Measurements from ENCODE around the gene MPLKIP. TPM values are rescaled to one million over a fixed set of nuclear protein-coding genes. Genes with fewer than 3 reads are reported as not detected.
A peak's percentile ranks its signal among the peaks of the same experiment; 100 is the strongest.
"Not testable (repeated sequence)": the region's sequence is repeated elsewhere in the genome, so short reads cannot be mapped to it uniquely, and the experiment has no call there.

MPLKIP gene
- 10 to 100 TPM; 33.5 to 45.6 (median 40.9) TPM for polyA plus RNA-seq (ENCODE audit: insufficient read depth in 1 of 5, insufficient read length in 5 of 5, low replicate concordance in 1 of 5)
- long read RNA-seq, donor 1, full-length matches to known transcripts = 65 of 65 reads
- long read RNA-seq, donor 1, partial matches to known transcripts = 0 of 65 reads
- long read RNA-seq, donor 1, other reads (novel, unspliced or antisense) = 0 of 65 reads
- long read RNA-seq, donor 2, full-length matches to known transcripts = 21 of 21 reads
- long read RNA-seq, donor 2, partial matches to known transcripts = 0 of 21 reads
- long read RNA-seq, donor 2, other reads (novel, unspliced or antisense) = 0 of 21 reads
- long read RNA-seq, donor 3, full-length matches to known transcripts = 39 of 39 reads
- long read RNA-seq, donor 3, partial matches to known transcripts = 0 of 39 reads
- long read RNA-seq, donor 3, other reads (novel, unspliced or antisense) = 0 of 39 reads
- long read RNA-seq, donor 4, full-length matches to known transcripts = 14 of 14 reads
- long read RNA-seq, donor 4, partial matches to known transcripts = 0 of 14 reads
- long read RNA-seq, donor 4, other reads (novel, unspliced or antisense) = 0 of 14 reads
- long read RNA-seq, donor 5, full-length matches to known transcripts = 58 of 58 reads
- long read RNA-seq, donor 5, partial matches to known transcripts = 0 of 58 reads
- long read RNA-seq, donor 5, other reads (novel, unspliced or antisense) = 0 of 58 reads
- long read RNA-seq, donor 6, full-length matches to known transcripts = 60 of 60 reads
- long read RNA-seq, donor 6, partial matches to known transcripts = 0 of 60 reads
- long read RNA-seq, donor 6, other reads (novel, unspliced or antisense) = 0 of 60 reads
- long read RNA-seq, donor 7, full-length matches to known transcripts = 35 of 35 reads
- long read RNA-seq, donor 7, partial matches to known transcripts = 0 of 35 reads
- long read RNA-seq, donor 7, other reads (novel, unspliced or antisense) = 0 of 35 reads
- long read RNA-seq, donor 8, full-length matches to known transcripts = 27 of 27 reads
- long read RNA-seq, donor 8, partial matches to known transcripts = 0 of 27 reads
- long read RNA-seq, donor 8, other reads (novel, unspliced or antisense) = 0 of 27 reads

- DNase-seq = peak; percentile 92 to 93
These were observed at the start of gene MPLKIP, which contains the start of gene SUGCT for GRCh38 chr7:40134428-40135316. TSS of gene MPLKIP (minus strand) at chr7:40134622. CDS start at chr7:40134567, 55 bp downstream. TSS of gene SUGCT (plus strand) at chr7:40135005.

GRCh38 chr7:40182452-40182851, 48.0 kb upstream of the MPLKIP start:
- no peak for DNase-seq

- DNase-seq = no peak
These were observed 42.6 kb upstream of the MPLKIP start for GRCh38 chr7:40177071-40177470.

- DNase-seq = no peak
These were observed 41.5 kb upstream of the MPLKIP start for GRCh38 chr7:40175725-40176510.

GRCh38 chr7:40175256-40175655, 40.8 kb upstream of the MPLKIP start:
- not testable (repeated sequence) for DNase-seq

- not testable (repeated sequence) for DNase-seq
These were observed 38.7 kb upstream of the MPLKIP start for GRCh38 chr7:40173121-40173520.

GRCh38 chr7:40168266-40168665, 33.8 kb upstream of the MPLKIP start:
- not testable (repeated sequence) for DNase-seq

- DNase-seq = no peak
These were observed 32.9 kb upstream of the MPLKIP start for GRCh38 chr7:40167291-40167690.

GRCh38 chr7:40165216-40165615, 30.8 kb upstream of the MPLKIP start:
- no peak for DNase-seq

GRCh38 chr7:40162516-40162915, 28.1 kb upstream of the MPLKIP start:
- no peak for DNase-seq

- no peak for DNase-seq
These were observed 22.6 kb upstream of the MPLKIP start for GRCh38 chr7:40156988-40157387.

- no peak for DNase-seq
These were observed 17.1 kb upstream of the MPLKIP start for GRCh38 chr7:40151504-40151903.

GRCh38 chr7:40148671-40149070, 14.2 kb upstream of the MPLKIP start:
- DNase-seq = no peak

- DNase-seq = not testable (repeated sequence)
These were observed 13.8 kb upstream of the MPLKIP start for GRCh38 chr7:40148247-40148580.

- no peak for DNase-seq
These were observed 13.2 kb upstream of the MPLKIP start for GRCh38 chr7:40147371-40148246.

GRCh38 chr7:40145596-40146130, 11.2 kb upstream of the MPLKIP start:
- peak; percentile 30 to 31 for DNase-seq

- not testable (repeated sequence) for DNase-seq
These were observed 7.5 kb upstream of the MPLKIP start for GRCh38 chr7:40141916-40142315.

- not testable (repeated sequence) for DNase-seq
These were observed 5.5 kb upstream of the MPLKIP start for GRCh38 chr7:40139891-40140290.

- no peak for DNase-seq
These were observed 4.6 kb upstream of the MPLKIP start for GRCh38 chr7:40138973-40139372.

Measured in right lung (tissue), 10 donors.